Upper lobe of right lung (tissue), 1 donor: ENCODE data around the gene TMEM238. TPM values are rescaled to one million over a fixed set of nuclear protein-coding genes. Genes with fewer than 3 reads are reported as not detected.
A peak's percentile ranks its signal among the peaks of the same experiment; 100 is the strongest.
"Not testable (repeated sequence)": the region's sequence is repeated elsewhere in the genome, so short reads cannot be mapped to it uniquely, and the experiment has no call there.

Experiments used
- ATAC-seq: fragments of 200-7000 bp; cut with Tn5 transposase; one replicate; pipeline ENCODE4 v1.9.1; 2020; ENCODE audit warnings: mild to moderate bottlenecking, moderate library complexity
- DNase-seq: peaks from one replicate; pipeline ENCODE4 v3.0.0-alpha.2; 2020
- H3K27ac ChIP-seq: fragments of 200-600 bp; one replicate; pipeline ENCODE4 v1.8.0; 2022
- H3K27me3 ChIP-seq: fragments of 200-600 bp; one replicate; pipeline ENCODE4 v1.8.0; 2022; ENCODE audit warnings: mild to moderate bottlenecking
- H3K36me3 ChIP-seq: fragments of 200-600 bp; one replicate; pipeline ENCODE4 v1.8.0; 2022
- H3K4me1 ChIP-seq: fragments of 200-600 bp; one replicate; pipeline ENCODE4 v1.8.0; 2022
- H3K4me3 ChIP-seq: fragments of 200-600 bp; one replicate; pipeline ENCODE4 v1.8.0; 2022; ENCODE audit warnings: mild to moderate bottlenecking
- H3K9me3 ChIP-seq: fragments of 200-600 bp; one replicate; pipeline ENCODE4 v1.8.0; 2022
- intact Hi-C: fragments of 100-400 bp; cut with DNase I; formaldehyde crosslinking; loops from one replicate; pipeline ENCODE4 v1.11.0; 2022
- total RNA-seq: library from RNA; stranded (reverse); fragmentation: NEBNext Ultra II Directional; extraction: Animal tissue kit (Norgen Biotek cat#: 25700); gene quantifications from one replicate; pipeline ENCODE4 v1.2.1, GENCODE V29; 2021
- TF ChIP-seq, protein P1 (sequence below): fragments of 200-600 bp; IDR thresholded peaks from one replicate; pipeline ENCODE4 v1.8.0; 2022; ENCODE audit warnings: antibody characterized with exemption
- donor health status: DM: no; HTN: yes; CAD: no; lungs with severe emphysema.

The TMEM238 gene
- total RNA-seq, 1 donor from 2014 or later = 19.8 TPM

DNA sequence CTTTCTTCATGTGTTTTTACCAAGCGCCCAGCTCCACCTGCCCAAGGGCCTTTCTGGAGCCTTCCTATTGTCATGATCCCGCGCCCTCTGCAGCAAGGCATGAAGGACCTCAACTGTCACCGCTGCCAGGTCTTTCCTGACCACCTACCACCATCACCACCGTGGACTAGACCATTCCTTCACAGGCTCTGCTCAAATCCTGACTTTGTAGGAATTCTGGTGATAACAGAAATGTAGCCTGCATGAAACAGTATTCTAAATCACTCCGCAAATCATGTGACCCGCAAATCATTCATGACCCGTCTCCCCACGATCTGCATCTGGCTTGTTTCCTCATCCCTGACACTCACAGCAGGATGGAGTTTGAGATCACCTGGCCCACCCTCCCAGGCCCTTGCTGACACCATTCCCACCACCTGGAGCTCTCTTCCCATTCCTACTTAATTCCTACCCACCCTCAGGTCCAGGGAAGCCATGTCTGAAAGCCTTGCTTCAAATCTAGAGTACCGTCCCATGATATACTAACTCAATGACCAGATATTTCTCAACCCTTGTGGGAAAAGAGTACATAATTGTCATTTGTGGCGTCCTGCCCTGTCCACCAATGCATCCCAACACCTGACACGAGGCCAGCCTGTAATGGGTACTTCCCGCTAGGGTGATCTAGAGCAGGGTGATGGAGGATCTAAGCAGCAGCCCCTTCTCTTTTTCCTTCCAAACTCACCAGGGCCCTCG lies 22.2 kb upstream of the TMEM238 start:
- Histone ChIP-seq H3K27me3 (no peaks in the 10 kb centered on the region), H3K27ac (no peak overlapping the region), H3K36me3 (peaks cover 20% of the 10 kb centered on the region), H3K4me1 (peaks cover 16% of the 10 kb centered on the region), H3K4me3 (peak overlapping the region; percentile 68), H3K9me3 (no peaks in the 10 kb centered on the region)
- intact Hi-C loops = no loop called here
- ATAC-seq = no peak
- TF ChIP-seq, protein P1, sequence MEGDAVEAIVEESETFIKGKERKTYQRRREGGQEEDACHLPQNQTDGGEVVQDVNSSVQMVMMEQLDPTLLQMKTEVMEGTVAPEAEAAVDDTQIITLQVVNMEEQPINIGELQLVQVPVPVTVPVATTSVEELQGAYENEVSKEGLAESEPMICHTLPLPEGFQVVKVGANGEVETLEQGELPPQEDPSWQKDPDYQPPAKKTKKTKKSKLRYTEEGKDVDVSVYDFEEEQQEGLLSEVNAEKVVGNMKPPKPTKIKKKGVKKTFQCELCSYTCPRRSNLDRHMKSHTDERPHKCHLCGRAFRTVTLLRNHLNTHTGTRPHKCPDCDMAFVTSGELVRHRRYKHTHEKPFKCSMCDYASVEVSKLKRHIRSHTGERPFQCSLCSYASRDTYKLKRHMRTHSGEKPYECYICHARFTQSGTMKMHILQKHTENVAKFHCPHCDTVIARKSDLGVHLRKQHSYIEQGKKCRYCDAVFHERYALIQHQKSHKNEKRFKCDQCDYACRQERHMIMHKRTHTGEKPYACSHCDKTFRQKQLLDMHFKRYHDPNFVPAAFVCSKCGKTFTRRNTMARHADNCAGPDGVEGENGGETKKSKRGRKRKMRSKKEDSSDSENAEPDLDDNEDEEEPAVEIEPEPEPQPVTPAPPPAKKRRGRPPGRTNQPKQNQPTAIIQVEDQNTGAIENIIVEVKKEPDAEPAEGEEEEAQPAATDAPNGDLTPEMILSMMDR = no peak
- DNase-seq = no peak

DNA sequence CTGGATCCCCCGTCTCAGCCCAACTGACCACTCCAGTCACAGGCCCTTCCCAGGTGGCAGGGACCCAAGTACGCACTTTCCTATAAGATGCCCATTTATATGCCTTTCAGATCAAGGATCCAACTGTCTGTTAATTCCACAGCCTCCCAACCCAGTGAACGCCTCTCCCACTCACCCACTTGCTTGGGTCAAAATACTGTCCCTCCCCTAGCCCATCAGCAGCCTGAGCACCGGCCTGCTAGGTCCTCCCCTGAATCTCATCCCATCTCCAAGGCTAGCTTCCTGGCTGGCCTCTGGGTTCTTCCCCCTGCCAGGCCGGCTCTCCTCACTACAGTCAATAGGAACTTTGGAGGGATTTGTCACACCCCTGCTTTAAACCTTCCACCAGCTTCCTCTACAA lies 21.5 kb upstream of the TMEM238 start:
- intact Hi-C loops = no loop called here
- Histone ChIP-seq H3K36me3 (peaks cover 25% of the 10 kb centered on the region), H3K9me3 (no peaks in the 10 kb centered on the region), H3K4me3 (no peak overlapping the region), H3K27me3 (no peaks in the 10 kb centered on the region), H3K4me1 (peaks cover 16% of the 10 kb centered on the region), H3K27ac (no peak overlapping the region)
- TF ChIP-seq, protein P1 = no peak
- no peak for ATAC-seq
- DNase-seq = no peak

DNA sequence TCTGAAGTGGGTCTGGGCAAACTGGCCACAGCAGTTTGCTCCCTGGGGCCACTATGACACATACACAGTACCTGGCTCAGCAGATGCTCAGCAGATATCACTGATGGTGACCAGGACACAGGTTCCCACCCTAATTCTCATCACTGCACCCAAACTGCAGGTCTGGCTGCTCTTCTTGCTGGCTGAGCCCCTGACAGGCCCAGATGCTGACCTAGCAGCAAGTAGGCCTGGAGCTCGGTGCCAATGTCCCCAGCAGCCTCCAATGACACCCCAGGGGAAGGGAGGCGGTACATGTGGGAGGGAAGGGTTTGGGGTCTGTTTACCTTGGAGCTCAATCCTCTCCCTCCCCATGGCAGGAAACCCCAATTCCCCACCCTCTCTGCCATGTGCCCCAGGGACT lies 18.4 kb upstream of the TMEM238 start:
- Histone ChIP-seq H3K4me3 (no peak overlapping the region), H3K27me3 (no peaks in the 10 kb centered on the region), H3K4me1 (peaks cover 16% of the 10 kb centered on the region), H3K27ac (no peak overlapping the region), H3K36me3 (peaks cover 33% of the 10 kb centered on the region), H3K9me3 (no peaks in the 10 kb centered on the region)
- TF ChIP-seq, protein P1 = no peak
- intact Hi-C loops = no loop called here
- ATAC-seq (no peak), DNase-seq (no peak)

DNA sequence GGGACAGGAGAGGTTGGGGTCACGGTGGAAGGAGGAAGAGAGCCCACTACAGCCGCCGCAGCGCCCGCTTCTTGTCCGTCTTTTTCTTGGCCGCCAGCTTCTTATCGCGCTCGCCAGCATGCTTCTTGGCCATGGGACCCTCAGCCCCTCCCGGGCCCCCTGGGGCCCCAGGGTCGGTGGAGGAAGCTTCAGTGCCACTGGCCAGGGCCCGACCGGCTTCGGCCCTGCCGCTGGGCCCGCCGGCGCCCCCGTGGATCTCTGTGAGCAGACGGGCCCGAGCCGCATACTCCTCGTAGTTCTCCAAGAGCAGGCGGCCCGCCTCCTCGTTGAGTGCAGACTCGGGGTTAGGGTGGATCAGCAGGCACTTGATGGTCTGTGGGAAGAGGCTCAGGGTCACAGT lies 17.3 kb upstream of the TMEM238 start:
- H3K4me3 ChIP-seq, H3K4me1 ChIP-seq, H3K27me3 ChIP-seq, intact Hi-C loops, H3K9me3 ChIP-seq, H3K27ac ChIP-seq, DNase-seq, ATAC-seq: not testable (repeated sequence)
- peaks cover 33% of the 10 kb centered on the region for H3K36me3 ChIP-seq

DNA sequence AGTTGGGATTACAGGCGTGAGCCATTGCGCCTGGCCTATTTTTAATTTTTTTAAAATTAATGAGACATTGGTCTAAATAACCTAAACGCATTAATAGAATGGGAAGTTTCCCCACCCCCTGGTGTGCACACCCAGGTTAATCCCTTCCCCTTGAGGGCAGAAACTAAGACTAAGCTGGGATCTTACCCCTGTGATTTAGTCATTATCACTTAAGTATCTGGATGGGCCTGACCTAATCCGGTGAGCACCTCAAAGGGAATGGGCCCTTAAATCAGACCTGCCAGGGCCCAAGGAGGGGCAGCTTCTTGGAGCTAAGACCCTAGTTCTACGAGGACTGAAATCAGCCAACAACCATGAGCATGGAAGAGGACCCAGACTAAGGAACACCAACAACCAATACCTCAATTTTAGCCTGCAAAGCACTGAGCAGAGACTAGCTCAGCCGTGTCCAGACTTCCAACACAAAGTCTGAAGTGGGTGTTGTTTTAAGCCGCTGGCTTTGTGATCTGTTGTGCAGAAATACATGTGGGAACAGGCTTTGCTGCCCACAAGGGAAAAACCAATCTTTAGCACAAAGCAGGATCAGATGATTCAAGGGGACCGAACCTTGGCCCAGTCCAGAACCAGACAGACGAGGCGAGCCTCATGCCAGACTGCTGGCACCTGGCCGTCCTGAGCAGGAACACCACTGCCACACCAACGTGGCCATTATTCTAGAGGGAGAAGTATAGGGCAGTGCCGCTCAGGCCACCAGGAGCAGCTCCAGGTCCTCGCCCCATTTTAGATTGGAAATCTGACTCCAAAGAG lies 16.4 kb upstream of the TMEM238 start:
- Histone ChIP-seq H3K4me3 (no peak overlapping the region), H3K27me3 (no peaks in the 10 kb centered on the region), H3K36me3 (peaks cover 33% of the 10 kb centered on the region), H3K4me1 (peaks cover under 1% of the 10 kb centered on the region), H3K27ac (no peak overlapping the region), H3K9me3 (no peaks in the 10 kb centered on the region)
- ATAC-seq (no peak), DNase-seq (no peak)
- intact Hi-C loops = no loop called here
- TF ChIP-seq, protein P1 = no peak
